Activated CD4-positive, alpha-beta T cell treated with anti-CD3 and anti-CD28 coated beads, Interleukin-2, amount 10 ng/mL, durations not matched to agents 7 days and 5 days (primary cell): ENCODE results near the gene EFHC2. TPM values are rescaled to one million over a fixed set of nuclear protein-coding genes. Genes with fewer than 3 reads are reported as not detected.

Experiments
- CTCF ChIA-PET: fragments of 350-600 bp; sonication (Branson Sonifier 250); formaldehyde crosslinking; loops from one replicate; lab custom pipeline; 2021; ENCODE audit warnings: antibody characterized with exemption; lab: Charles Lee
- POLR2A ChIA-PET: fragments of 350-600 bp; sonication (Branson Sonifier 250); formaldehyde crosslinking; loops from one replicate; lab custom pipeline; 2021; ENCODE audit warnings: antibody characterized with exemption; lab: Charles Lee
- DNase-seq: peaks from one replicate; pipeline ENCODE4 v3.0.0-alpha.2; 2020
- H3K27ac Mint-ChIP-seq: one replicate; pipeline ENCODE4 v1.8.0; 2021; ENCODE audit warnings: mild to moderate bottlenecking, moderate library complexity, mixed read lengths
- H3K27me3 Mint-ChIP-seq: one replicate; pipeline ENCODE4 v1.8.0; 2021; ENCODE audit warnings: mixed read lengths
- H3K36me3 Mint-ChIP-seq: one replicate; pipeline ENCODE4 v1.8.0; 2021; ENCODE audit warnings: low read depth, mixed read lengths
- H3K4me1 Mint-ChIP-seq: one replicate; pipeline ENCODE4 v1.8.0; 2021; ENCODE audit warnings: mixed read lengths
- H3K4me3 Mint-ChIP-seq: one replicate; pipeline ENCODE4 v1.8.0; 2021; ENCODE audit warnings: mild to moderate bottlenecking, moderate library complexity, mixed read lengths
- H3K9me3 Mint-ChIP-seq: one replicate; pipeline ENCODE4 v1.8.0; 2021; ENCODE audit warnings: mixed read lengths
- total RNA-seq, 2 experiments: library from RNA; stranded (reverse); gene quantifications; one replicate each; pipeline ENCODE4 v1.2.3, GENCODE V29; 2021

The EFHC2 gene
- total RNA-seq = 1 to 10 TPM; 2.2 to 2.3 TPM

GRCh38 chrX:44343412-44344141 lies at the start of gene EFHC2:
Gene EFHC2, minus strand, starts transcription at chrX:44343672. Its CDS starts 84 bp downstream, at chrX:44343588.
- Mint-ChIP-seq H3K4me1 (peaks cover 23% of the 10 kb centered on the region), H3K36me3 (no peaks in the 10 kb centered on the region), H3K27me3 (no peaks in the 10 kb centered on the region), H3K4me3 (peak within 1 kb of the TSS; percentile 74), H3K9me3 (no peaks in the 10 kb centered on the region), H3K27ac (peak within 1 kb of the TSS; percentile 98)
- POLR2A ChIA-PET = no interaction called here
- peak; percentile 55 for DNase-seq
- CTCF ChIA-PET = interaction anchor here (0.7 kb wide), 1 partner anchor 385 kb away, joined by 3 read pairs; no protein-coding TSS in a partner anchor

DNA sequence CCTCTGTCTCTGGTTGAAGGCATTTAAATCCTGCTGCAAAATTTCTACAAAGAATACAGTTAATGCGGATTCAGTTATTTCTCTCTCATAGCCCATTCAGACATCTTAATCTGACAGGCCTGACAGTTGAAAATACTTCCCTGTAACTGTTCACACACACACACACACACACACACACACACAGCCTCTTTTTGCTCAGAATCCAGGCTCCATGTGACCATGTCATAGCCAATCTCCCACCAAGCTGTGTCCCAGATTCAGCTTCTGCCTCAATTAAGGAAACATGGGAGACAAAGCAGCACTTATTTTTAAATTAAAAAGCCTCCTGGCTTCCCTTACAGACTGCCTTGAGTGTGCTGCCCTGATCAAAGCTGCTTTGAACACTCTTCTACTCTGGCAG lies 49.3 kb upstream of the EFHC2 start:
- no peak overlapping the region for H3K4me3 Mint-ChIP-seq
- CTCF ChIA-PET = no interaction called here
- no peaks in the 10 kb centered on the region for H3K4me1 Mint-ChIP-seq
- no peak for DNase-seq
- H3K27me3 Mint-ChIP-seq = no peaks in the 10 kb centered on the region
- POLR2A ChIA-PET = no interaction called here
- peaks cover 3% of the 10 kb centered on the region for H3K9me3 Mint-ChIP-seq
- no peak overlapping the region for H3K27ac Mint-ChIP-seq
- no peaks in the 10 kb centered on the region for H3K36me3 Mint-ChIP-seq

DNA sequence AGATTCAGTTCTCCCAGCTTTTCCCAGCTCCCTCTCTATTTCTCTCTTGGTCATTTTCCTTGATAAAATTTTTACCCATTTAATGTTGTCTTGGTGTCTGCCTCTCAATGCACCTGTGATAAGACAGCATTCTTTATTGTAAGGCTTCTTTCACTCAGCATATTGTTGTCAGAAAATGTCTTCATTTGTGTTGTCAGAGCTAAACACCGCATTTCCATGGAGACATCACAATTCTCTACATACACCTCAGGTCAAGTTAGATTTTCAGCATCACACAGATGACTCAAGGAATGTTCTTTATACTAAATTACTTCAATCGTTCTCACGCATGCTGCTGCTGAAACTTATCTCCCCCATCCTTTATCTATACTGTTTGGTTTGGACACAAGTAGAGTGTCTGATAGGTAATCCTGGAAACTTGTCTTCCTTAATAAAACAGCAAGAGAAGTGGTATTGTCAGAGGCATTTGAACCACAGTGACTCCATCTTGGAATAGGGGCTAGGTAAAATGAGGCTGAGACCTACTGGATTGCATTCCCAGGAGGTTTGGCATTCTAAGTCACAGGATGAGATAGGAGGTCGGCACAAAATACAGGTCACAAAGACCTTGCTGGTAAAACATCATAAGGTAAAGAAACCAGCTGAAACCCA lies 41.3 kb upstream of the EFHC2 start:
- Mint-ChIP-seq H3K27ac (no peak overlapping the region), H3K9me3 (no peaks in the 10 kb centered on the region), H3K4me3 (no peak overlapping the region), H3K36me3 (no peaks in the 10 kb centered on the region), H3K27me3 (no peaks in the 10 kb centered on the region), H3K4me1 (no peaks in the 10 kb centered on the region)
- POLR2A ChIA-PET = no interaction called here
- DNase-seq = no peak
- CTCF ChIA-PET = no interaction called here

- H3K9me3 Mint-ChIP-seq = no peaks in the 10 kb centered on the region
- CTCF ChIA-PET = no interaction called here
- H3K4me1 Mint-ChIP-seq = peaks cover 5% of the 10 kb centered on the region
- H3K27me3 Mint-ChIP-seq = no peaks in the 10 kb centered on the region
- no peak overlapping the region for H3K4me3 Mint-ChIP-seq
- POLR2A ChIA-PET = no interaction called here
- H3K27ac Mint-ChIP-seq = no peak overlapping the region
- no peak for DNase-seq
- no peaks in the 10 kb centered on the region for H3K36me3 Mint-ChIP-seq
Measured at GRCh38 chrX:44382871-44383270, 39.4 kb upstream of the EFHC2 start.

DNA sequence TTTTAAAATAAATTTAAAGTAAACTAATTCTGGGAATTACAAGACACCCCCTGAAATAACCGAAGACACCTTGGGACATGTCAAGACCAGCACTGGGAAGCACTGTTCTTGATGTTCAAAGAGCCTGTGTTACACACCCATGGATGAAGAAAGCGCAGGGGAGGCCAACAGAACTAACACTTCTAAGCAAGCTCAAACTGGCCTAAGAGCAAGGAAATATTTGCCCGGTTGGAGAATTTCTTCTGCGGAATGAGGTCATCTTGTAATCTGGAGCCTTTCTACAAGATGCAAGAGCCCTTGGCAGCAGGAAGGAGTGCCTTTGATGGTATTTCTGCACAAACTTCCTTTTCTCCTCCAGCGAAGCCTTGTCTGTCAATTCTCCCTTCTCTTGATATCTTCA lies 9.3 kb upstream of the EFHC2 start:
- Mint-ChIP-seq H3K36me3 (no peaks in the 10 kb centered on the region), H3K4me1 (peaks cover 5% of the 10 kb centered on the region), H3K4me3 (no peak overlapping the region), H3K27me3 (no peaks in the 10 kb centered on the region), H3K9me3 (no peaks in the 10 kb centered on the region), H3K27ac (no peak overlapping the region)
- ChIA-PET POLR2A (no interaction called here), CTCF (no interaction called here)
- no peak for DNase-seq

- Mint-ChIP-seq H3K36me3 (no peaks in the 10 kb centered on the region), H3K27me3 (no peaks in the 10 kb centered on the region), H3K9me3 (no peaks in the 10 kb centered on the region), H3K4me3 (no peak overlapping the region), H3K4me1 (peaks cover 18% of the 10 kb centered on the region), H3K27ac (no peak overlapping the region)
- DNase-seq = no peak
- ChIA-PET POLR2A (no interaction called here), CTCF (no interaction called here)
Measured at GRCh38 chrX:44349561-44349960, 6.1 kb upstream of the EFHC2 start.

DNA sequence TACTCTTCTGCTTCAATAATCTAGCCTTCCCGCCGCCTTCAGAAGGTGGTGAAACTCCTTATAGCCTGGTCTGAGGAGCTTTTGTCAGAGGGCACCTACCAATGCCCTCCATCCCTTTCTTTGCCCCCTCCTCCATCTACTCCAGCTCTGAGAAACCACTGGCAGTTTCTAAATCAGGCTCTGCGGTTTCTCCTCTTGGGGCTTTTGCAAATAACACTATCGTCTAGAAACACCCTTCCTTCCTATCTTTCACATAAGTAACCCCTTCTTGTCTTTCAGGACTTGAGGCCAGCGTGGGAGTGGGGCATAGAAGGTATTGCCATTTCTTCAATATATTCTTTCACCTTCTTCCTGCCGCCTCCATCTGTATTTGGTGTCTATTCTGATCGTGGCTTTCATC lies 1.2 kb upstream of the EFHC2 start:
- CTCF ChIA-PET = no interaction called here
- POLR2A ChIA-PET = no interaction called here
- H3K36me3 Mint-ChIP-seq = no peaks in the 10 kb centered on the region
- peaks cover 23% of the 10 kb centered on the region for H3K4me1 Mint-ChIP-seq
- peak; percentile 41 for DNase-seq
- no peaks in the 10 kb centered on the region for H3K27me3 Mint-ChIP-seq
- no peaks in the 10 kb centered on the region for H3K9me3 Mint-ChIP-seq
- H3K4me3 Mint-ChIP-seq = peak overlapping the region; percentile 74
- peak overlapping the region; percentile 98 for H3K27ac Mint-ChIP-seq

- ChIA-PET POLR2A (no interaction called here), CTCF (no interaction called here)
- H3K9me3 Mint-ChIP-seq = no peaks in the 10 kb centered on the region
- H3K36me3 Mint-ChIP-seq = no peaks in the 10 kb centered on the region
- H3K27ac Mint-ChIP-seq = peak overlapping the region; percentile 98
- peak; percentile 71 for DNase-seq
- no peaks in the 10 kb centered on the region for H3K27me3 Mint-ChIP-seq
- peaks cover 23% of the 10 kb centered on the region for H3K4me1 Mint-ChIP-seq
- peak overlapping the region; percentile 74 for H3K4me3 Mint-ChIP-seq
Measured at GRCh38 chrX:44344194-44344593, 722 bp upstream of the EFHC2 start.

DNA sequence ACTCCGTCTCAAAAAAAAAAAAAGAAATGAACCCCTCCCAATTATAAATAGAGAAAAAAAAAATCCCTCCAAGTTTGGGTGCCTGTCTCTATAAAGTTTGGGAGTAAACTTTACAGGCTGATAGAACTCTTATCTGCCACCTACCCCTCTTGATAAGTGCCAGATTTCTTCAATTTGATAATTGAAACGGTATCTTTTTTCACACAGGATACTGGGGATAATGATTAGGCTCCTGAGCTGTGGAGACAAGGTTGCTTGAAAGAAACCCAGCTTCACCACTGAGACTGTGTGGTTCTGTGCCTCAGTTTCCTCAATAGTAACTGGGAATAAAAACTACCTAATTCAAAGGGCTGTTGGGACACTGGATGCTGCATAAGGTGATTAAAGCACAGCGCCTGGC lies 606 bp downstream of the EFHC2 start:
- H3K4me1 Mint-ChIP-seq = peaks cover 23% of the 10 kb centered on the region
- peak overlapping the region; percentile 98 for H3K27ac Mint-ChIP-seq
- POLR2A ChIA-PET = no interaction called here
- no peaks in the 10 kb centered on the region for H3K36me3 Mint-ChIP-seq
- CTCF ChIA-PET = interaction anchor here (0.7 kb wide), 1 partner anchor 385 kb away, joined by 3 read pairs; no protein-coding TSS in a partner anchor
- no peak for DNase-seq
- H3K27me3 Mint-ChIP-seq = no peaks in the 10 kb centered on the region
- H3K4me3 Mint-ChIP-seq = peak overlapping the region; percentile 74
- H3K9me3 Mint-ChIP-seq = no peaks in the 10 kb centered on the region

- CTCF ChIA-PET = no interaction called here
- DNase-seq = no peak
- Mint-ChIP-seq H3K4me3 (no peak overlapping the region), H3K27me3 (no peaks in the 10 kb centered on the region), H3K4me1 (no peaks in the 10 kb centered on the region), H3K36me3 (no peaks in the 10 kb centered on the region), H3K27ac (no peak overlapping the region), H3K9me3 (no peaks in the 10 kb centered on the region)
- POLR2A ChIA-PET = no interaction called here
Measured at GRCh38 chrX:44338361-44338760, 5.1 kb downstream of the EFHC2 start.

DNA sequence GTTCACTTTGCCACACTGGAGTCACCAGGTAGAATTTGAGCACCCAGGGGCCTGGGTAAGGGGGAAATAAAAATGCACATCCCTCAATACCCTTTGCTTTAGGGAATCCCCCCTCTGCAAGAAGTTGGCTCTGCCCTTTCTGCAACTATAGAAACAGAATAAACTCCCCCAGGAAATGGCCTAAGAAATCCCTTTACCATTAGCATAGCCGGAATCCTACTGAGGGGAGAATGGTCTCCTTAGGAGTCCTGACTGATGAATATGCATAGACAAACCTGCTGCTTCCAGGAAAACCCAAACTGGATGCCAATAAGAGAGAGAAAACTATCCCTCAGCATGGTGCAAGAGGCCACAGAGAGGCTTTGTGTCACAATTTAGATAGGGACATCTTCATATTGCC lies 11.0 kb downstream of the EFHC2 start:
- Mint-ChIP-seq H3K9me3 (peaks cover 3% of the 10 kb centered on the region), H3K27me3 (no peaks in the 10 kb centered on the region), H3K36me3 (no peaks in the 10 kb centered on the region), H3K27ac (no peak overlapping the region), H3K4me3 (no peak overlapping the region), H3K4me1 (peaks cover 25% of the 10 kb centered on the region)
- ChIA-PET CTCF (interaction anchor here (0.6 kb wide), 1 partner anchor 55 kb away, joined by 4 read pairs; no protein-coding TSS in a partner anchor), POLR2A (no interaction called here)
- no peak for DNase-seq

DNA sequence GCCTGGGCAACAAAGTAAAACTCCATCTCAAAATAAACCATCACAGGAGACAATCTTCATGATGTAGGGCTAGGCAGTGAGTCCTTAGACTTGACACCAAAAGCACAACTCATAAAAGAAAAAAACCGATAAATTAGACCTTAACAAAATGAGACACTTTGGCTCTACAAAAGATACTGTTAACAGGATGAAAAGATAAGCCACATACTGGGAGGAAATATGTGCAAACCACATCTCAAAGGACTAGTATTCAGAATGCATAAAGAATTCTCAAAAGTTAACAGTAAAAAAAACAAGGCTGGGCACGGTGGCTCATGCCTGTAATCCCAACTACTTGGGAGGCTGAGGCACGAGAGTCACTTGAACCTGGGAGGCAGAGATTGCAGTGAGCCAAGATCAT lies 13.2 kb downstream of the EFHC2 start:
- POLR2A ChIA-PET = no interaction called here
- H3K4me1 Mint-ChIP-seq = peaks cover 25% of the 10 kb centered on the region

GRCh38 chrX:44319550-44319949 lies 23.9 kb downstream of the EFHC2 start:
- H3K27me3 Mint-ChIP-seq = no peaks in the 10 kb centered on the region
- DNase-seq = no peak
- no peaks in the 10 kb centered on the region for H3K9me3 Mint-ChIP-seq
- no peak overlapping the region for H3K4me3 Mint-ChIP-seq
- no peak overlapping the region for H3K27ac Mint-ChIP-seq
- H3K4me1 Mint-ChIP-seq = peaks cover 14% of the 10 kb centered on the region
- peaks cover 2% of the 10 kb centered on the region for H3K36me3 Mint-ChIP-seq
- CTCF ChIA-PET = no interaction called here
- POLR2A ChIA-PET = no interaction called here

More for the DNA sequence above, 13.2 kb downstream of the EFHC2 start:
- H3K27ac Mint-ChIP-seq = peak overlapping the region; percentile 84
- no peak for DNase-seq
- CTCF ChIA-PET = no interaction called here
- H3K9me3 Mint-ChIP-seq = peaks cover 3% of the 10 kb centered on the region
- H3K36me3 Mint-ChIP-seq = no peaks in the 10 kb centered on the region
- peak overlapping the region; percentile 38 for H3K4me3 Mint-ChIP-seq
- H3K27me3 Mint-ChIP-seq = no peaks in the 10 kb centered on the region
